Thyroid gland (tissue), 4 donors: ENCODE data around the gene DENND1B.

ENCODE experiments used
- CTCF ChIP-seq, 6 experiments: fragments of 200-600 bp in 3 of 6; fragments of 450-650 bp in 3 of 6; sonication (generic) in 3 of 6; IDR thresholded peaks; one replicate each; pipeline ENCODE4 v1.5.1; 2016 to 2019; ENCODE audit warnings: antibody characterized with exemption in 6 of 6, mild to moderate bottlenecking in 2 of 6, inconsistent platforms in 1 of 6, moderate library complexity in 1 of 6
- POLR2A ChIP-seq, 2 donors: fragments of 450-650 bp; IDR thresholded peaks; one replicate each; pipeline ENCODE4 v1.6.1; 2017; ENCODE audit warnings: antibody characterized with exemption in 2 of 2, mild to moderate bottlenecking in 2 of 2, moderate library complexity in 1 of 2

- TF ChIP-seq CTCF (IDR thresholded peaks at IDR 0.05) (no peak), POLR2A (IDR thresholded peaks at IDR 0.05) (no peak)
These were observed 12.0 kb downstream of the DENND1B start for GRCh38 chr1:197763307-197763706.
